Measurements from ENCODE around the gene RGS3. TPM values are rescaled to one million over a fixed set of nuclear protein-coding genes. Genes with fewer than 3 reads are reported as not detected.

RGS3 gene
- total RNA-seq, 2 donors from 2014 or later = 25.7 to 96.9 TPM

DNA sequence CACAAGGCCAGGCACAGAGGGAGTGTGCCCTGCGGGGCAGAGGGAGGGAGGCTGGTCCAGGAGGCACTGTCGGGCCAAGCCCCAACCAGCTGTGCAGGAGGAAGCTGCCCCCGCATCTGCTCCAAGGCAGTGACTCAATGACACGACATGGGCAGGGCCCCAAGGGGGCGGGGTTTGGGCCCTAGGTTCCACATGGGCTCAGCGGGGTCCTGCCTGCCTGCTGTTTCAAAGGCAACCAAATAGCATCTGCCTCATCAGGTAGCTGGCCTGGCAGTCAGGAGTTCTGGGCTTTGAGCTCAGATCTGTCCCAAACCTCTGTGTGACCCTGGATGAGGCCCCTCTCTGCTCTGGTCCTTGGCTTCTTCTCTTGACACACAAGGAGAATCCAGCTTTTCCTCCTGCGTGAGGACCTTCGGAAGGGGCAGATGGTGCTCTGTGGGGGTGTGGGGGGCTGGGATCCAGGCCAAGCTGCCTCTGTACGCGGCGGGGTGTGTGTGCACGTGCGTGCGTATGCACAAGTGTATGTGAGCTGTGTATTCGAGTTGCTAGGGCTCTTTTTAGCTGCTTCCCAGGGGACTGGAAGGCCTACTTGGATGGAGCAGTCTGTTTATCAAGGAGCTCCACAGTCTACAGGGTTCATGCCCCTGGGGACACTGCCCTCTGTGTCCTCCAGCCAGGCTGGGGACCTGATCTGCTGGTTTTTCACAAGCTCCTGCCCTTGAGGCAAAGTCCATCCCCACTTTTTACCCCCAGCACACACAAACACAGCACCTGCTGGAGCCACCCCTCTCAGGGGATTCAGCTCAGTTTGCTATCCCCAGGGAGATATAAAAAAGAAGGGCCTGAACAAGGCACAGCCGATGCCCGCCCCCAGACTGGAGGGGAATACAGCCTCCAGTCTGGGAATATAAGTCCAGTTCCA is 138.9 kb downstream of the RGS3 start:
- Histone ChIP-seq H3K9me3 (no peaks in the 10 kb centered on the region), H3K36me3 (replicated peaks in 1 of 2; ENCODE audit: insufficient read depth in 1 of 2, low read depth in 2 of 2) (peaks cover 0 to 4% of the 10 kb centered on the region in 2 donors), H3K27me3 (no peaks in the 10 kb centered on the region), H3K27ac (peak overlapping the region in 3 of 4 donors; percentile 24 to 63 (median 51)), H3K4me3 (no peak overlapping the region), H3K4me1 (peaks cover 36% of the 10 kb centered on the region)
- ATAC-seq (peak; percentile 62), DNase-seq (peak; percentile 47 to 70 (median 64))
- intact Hi-C loops (cut with DNase I) = loop anchor here (5.0 kb wide), 1 partner anchor 50 kb away; no protein-coding TSS in a partner anchor
- TF ChIP-seq CTCF (IDR thresholded peaks at IDR 0.05) = no peak
- no peak for TF ChIP-seq POLR2A (IDR thresholded peaks at IDR 0.05)
- 56 to 58% methylated on average over 11 to 17 of the region's 17 CpGs for WGBS, 2 donors

DNA sequence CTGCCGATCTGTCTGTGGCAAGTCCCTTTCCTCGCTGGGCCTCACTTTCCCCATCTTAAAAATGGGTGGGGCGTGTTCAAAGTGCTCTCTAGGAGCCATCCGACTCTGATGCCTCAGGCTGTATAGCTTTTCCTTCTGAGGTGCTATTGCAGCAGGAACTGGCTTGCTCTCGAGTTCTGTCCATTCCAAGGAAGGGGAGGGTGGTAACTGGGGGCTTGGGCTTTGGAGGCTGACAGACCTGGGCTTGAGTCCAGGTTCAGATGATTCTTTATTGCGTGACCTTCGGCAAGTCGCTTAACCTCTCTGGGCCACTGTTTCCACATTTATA is 139.5 kb downstream of the RGS3 start:
- no peaks in the 10 kb centered on the region for H3K27me3 ChIP-seq
- no peaks in the 10 kb centered on the region for H3K9me3 ChIP-seq
- H3K4me1 ChIP-seq = peaks cover 29% of the 10 kb centered on the region
- H3K36me3 ChIP-seq (replicated peaks in 1 of 2; ENCODE audit: insufficient read depth in 1 of 2, low read depth in 2 of 2) = no peaks in the 10 kb centered on the region
- DNase-seq (no peak), ATAC-seq (no peak)
- intact Hi-C loops (cut with DNase I) = loop anchor here (5.0 kb wide), 1 partner anchor 49 kb away; no protein-coding TSS in a partner anchor
- 64 to 68% methylated on average over 8 of the region's 8 CpGs for WGBS, 2 donors
- no peak overlapping the region for H3K4me3 ChIP-seq
- TF ChIP-seq CTCF (IDR thresholded peaks at IDR 0.05) (no peak), POLR2A (IDR thresholded peaks at IDR 0.05) (no peak)
- H3K27ac ChIP-seq = peak overlapping the region in 3 of 4 donors; percentile 24 to 63 (median 51)

DNA sequence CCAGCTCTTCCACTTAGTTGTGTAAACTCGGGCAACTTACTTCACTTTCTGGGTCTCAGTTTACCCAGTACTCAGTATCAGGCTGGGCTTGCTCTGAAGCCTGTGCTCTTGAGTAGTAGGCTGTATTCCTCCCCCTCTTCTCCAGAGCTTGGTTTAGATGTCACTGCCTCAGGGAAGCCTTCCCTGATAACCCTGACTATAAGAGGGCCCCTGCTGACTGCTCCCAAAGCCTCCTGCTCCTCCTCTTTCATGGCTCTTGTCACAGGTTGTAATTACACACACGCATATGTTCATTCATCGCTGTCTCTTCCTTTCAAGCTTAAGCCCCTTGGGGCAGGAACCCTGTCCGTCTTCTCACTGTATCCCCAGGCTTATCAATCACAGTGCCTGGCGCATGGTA is 140.2 kb downstream of the RGS3 start:
- no peak overlapping the region for H3K27ac ChIP-seq
- H3K4me3 ChIP-seq = no peak overlapping the region
- ATAC-seq (no peak), DNase-seq (no peak)
- no peaks in the 10 kb centered on the region for H3K36me3 ChIP-seq (replicated peaks in 1 of 2; ENCODE audit: insufficient read depth in 1 of 2, low read depth in 2 of 2)
- peaks cover 27% of the 10 kb centered on the region for H3K4me1 ChIP-seq
- no peaks in the 10 kb centered on the region for H3K27me3 ChIP-seq
- no peak for TF ChIP-seq POLR2A (IDR thresholded peaks at IDR 0.05)
- TF ChIP-seq CTCF (IDR thresholded peaks at IDR 0.05) = no peak
- no peaks in the 10 kb centered on the region for H3K9me3 ChIP-seq
- intact Hi-C loops (cut with DNase I) = loop anchor here (5.0 kb wide), 1 partner anchor 49 kb away; no protein-coding TSS in a partner anchor
- WGBS, 2 donors = 86 to 90% methylated on average over 5 of the region's 5 CpGs

DNA sequence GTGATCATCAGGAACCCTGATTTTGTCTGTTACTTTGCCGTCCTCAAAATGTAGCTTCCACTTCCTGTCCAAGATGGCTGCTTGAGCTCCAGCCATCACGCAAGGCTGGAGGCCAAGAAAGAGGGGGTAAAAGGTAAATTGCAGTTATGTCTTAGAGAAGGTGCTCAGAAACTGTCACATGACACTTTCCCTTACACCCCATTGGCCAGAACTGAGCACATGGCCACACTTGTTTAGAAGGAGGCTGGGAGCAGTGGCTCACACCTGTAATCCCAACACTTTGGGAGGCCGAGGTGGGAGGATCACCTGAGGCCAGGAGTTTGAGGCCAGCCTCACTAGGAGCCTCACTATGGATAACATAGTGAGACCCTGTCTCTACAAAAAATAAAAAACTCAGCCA is 140.9 kb downstream of the RGS3 start:
- no peak for DNase-seq
- peaks cover 31% of the 10 kb centered on the region for H3K4me1 ChIP-seq
- WGBS, 2 donors = 85 to 98% methylated on average over 3 of the region's 3 CpGs
- no peaks in the 10 kb centered on the region for H3K36me3 ChIP-seq (replicated peaks in 1 of 2; ENCODE audit: insufficient read depth in 1 of 2, low read depth in 2 of 2)
- intact Hi-C loops (cut with DNase I) = loop anchor here (5.0 kb wide), 1 partner anchor 48 kb away; no protein-coding TSS in a partner anchor
- no peak for ATAC-seq
- no peak overlapping the region for H3K4me3 ChIP-seq
- H3K27ac ChIP-seq = no peak overlapping the region
- TF ChIP-seq CTCF (IDR thresholded peaks at IDR 0.05) (no peak), POLR2A (IDR thresholded peaks at IDR 0.05) (no peak)
- no peaks in the 10 kb centered on the region for H3K9me3 ChIP-seq
- no peaks in the 10 kb centered on the region for H3K27me3 ChIP-seq
